ENCODE results near the gene C13orf42. TPM values are rescaled to one million over a fixed set of nuclear protein-coding genes. Genes with fewer than 3 reads are reported as not detected.

Gene C13orf42
- total RNA-seq, 6 experiments from 2014 or later = not detected

DNA sequence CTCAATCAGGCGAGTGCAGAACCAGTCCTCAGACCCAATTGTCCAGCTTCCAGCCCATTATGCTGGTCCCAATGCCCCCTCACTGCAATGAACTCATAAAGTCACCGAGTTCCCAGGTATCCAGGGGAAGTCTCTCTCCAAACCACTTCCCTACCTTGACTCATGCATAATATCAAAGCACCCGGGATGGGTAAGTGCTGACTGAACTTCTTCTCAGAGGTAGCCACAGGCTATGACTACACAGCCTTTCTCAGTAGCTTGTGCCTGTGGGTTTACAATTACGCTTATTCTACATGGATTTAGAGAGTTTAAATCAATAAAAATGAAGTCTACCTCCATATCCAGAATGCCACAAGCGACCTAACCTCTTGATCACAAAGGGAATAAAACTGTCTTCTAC is 1.7 kb upstream of the C13orf42 start:
- WGBS (ENCODE audit: insufficient coverage, low coverage, low lambda C conversion rate, missing lambda C conversion rate) = 64% methylated on average over 5 of the region's 5 CpGs

GRCh38 chr13:51111997-51112396 is 923 bp upstream of the C13orf42 start:
- Histone ChIP-seq H3K4me1 (no peaks in the 10 kb centered on the region), H3K9me3 (no peaks in the 10 kb centered on the region), H3K27ac (no peak overlapping the region), H3K36me3 (no peaks in the 10 kb centered on the region), H3K27me3 (no peaks in the 10 kb centered on the region), H3K4me3 (no peak overlapping the region)
- intact Hi-C loops (cut with DNase I) = no loop called here
- ATAC-seq = no peak
- 0% methylated on average over 1 of the region's 1 CpG for WGBS (ENCODE audit: insufficient coverage, low coverage, low lambda C conversion rate, missing lambda C conversion rate)
- TF ChIP-seq CTCF (IDR thresholded peaks at IDR 0.05) (no peak), POLR2A (IDR thresholded peaks at IDR 0.05) (no peak)
- DNase-seq = no peak

More for the DNA sequence above, 1.7 kb upstream of the C13orf42 start:
- ATAC-seq (no peak), DNase-seq (no peak)
- H3K27me3 ChIP-seq = no peaks in the 10 kb centered on the region
- intact Hi-C loops (cut with DNase I) = no loop called here
- no peak overlapping the region for H3K27ac ChIP-seq
- H3K9me3 ChIP-seq = peaks cover 0 to under 1% (median 0%) of the 10 kb centered on the region in 4 donors
- H3K36me3 ChIP-seq = no peaks in the 10 kb centered on the region
- H3K4me1 ChIP-seq = no peaks in the 10 kb centered on the region
- TF ChIP-seq POLR2A (IDR thresholded peaks at IDR 0.05) = no peak
- no peak for TF ChIP-seq CTCF (IDR thresholded peaks at IDR 0.05)
- no peak overlapping the region for H3K4me3 ChIP-seq

- Histone ChIP-seq H3K36me3 (no peaks in the 10 kb centered on the region), H3K4me3 (no peak overlapping the region), H3K9me3 (no peaks in the 10 kb centered on the region), H3K27ac (no peak overlapping the region), H3K27me3 (no peaks in the 10 kb centered on the region), H3K4me1 (no peaks in the 10 kb centered on the region)
- no peak for TF ChIP-seq POLR2A (IDR thresholded peaks at IDR 0.05)
- no peak for TF ChIP-seq CTCF (IDR thresholded peaks at IDR 0.05)
- WGBS (ENCODE audit: insufficient coverage, low coverage, low lambda C conversion rate, missing lambda C conversion rate) = 79% methylated on average over 2 of the region's 4 CpGs
- no peak for DNase-seq
- intact Hi-C loops (cut with DNase I) = no loop called here
- no peak for ATAC-seq
Measured at GRCh38 chr13:51107996-51108395, 3.1 kb downstream of the C13orf42 start.

- ATAC-seq (no peak), DNase-seq (no peak)
- H3K9me3 ChIP-seq = no peaks in the 10 kb centered on the region
- no peaks in the 10 kb centered on the region for H3K27me3 ChIP-seq
- 90% methylated on average over 4 of the region's 4 CpGs for WGBS (ENCODE audit: insufficient coverage, low coverage, low lambda C conversion rate, missing lambda C conversion rate)
- intact Hi-C loops (cut with DNase I) = no loop called here
- H3K4me1 ChIP-seq = no peaks in the 10 kb centered on the region
- no peak overlapping the region for H3K4me3 ChIP-seq
- H3K27ac ChIP-seq = no peak overlapping the region
- no peak for TF ChIP-seq POLR2A (IDR thresholded peaks at IDR 0.05)
- no peaks in the 10 kb centered on the region for H3K36me3 ChIP-seq
Measured at GRCh38 chr13:51105046-51105445, 6.0 kb downstream of the C13orf42 start.

DNA sequence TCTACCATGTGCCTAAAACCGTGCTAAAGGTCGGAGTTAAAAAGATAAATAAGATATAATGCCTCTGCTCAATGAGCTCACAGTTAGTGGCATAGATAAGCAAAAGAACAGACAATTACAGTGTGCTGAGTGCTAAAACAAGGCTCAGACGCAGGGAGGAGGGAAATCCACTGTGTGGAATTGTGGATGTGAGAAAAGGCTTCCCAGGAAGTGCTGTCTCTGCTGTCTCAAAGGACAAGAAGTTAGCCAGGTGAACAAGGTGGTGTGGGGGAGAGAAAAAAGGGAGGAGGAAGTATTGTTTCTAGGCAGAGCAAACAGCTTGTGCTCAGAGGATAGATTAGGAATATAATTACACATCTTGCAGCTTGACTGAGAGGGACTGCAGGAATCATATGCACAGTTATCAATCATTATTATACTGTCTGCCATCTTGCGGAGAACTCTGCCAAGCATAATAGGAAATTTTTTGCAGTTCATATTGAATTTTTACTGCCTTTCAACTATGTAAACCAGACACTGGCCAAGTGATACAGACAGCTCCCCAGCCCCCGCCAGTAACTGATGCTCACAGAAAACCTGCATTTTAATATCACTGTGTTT is 9.3 kb downstream of the C13orf42 start:
- H3K27ac ChIP-seq = no peak overlapping the region
- intact Hi-C loops (cut with DNase I) = no loop called here
- TF ChIP-seq CTCF (IDR thresholded peaks at IDR 0.05) (no peak), POLR2A (IDR thresholded peaks at IDR 0.05) (no peak)

More for the DNA sequence above, 9.3 kb downstream of the C13orf42 start:
- DNase-seq = no peak
- ATAC-seq = no peak
- H3K4me1 ChIP-seq = no peaks in the 10 kb centered on the region
- no peak overlapping the region for H3K4me3 ChIP-seq
- WGBS (ENCODE audit: insufficient coverage, low coverage, low lambda C conversion rate, missing lambda C conversion rate) = 50% methylated on average over 4 of the region's 5 CpGs
- H3K36me3 ChIP-seq = no peaks in the 10 kb centered on the region
- no peaks in the 10 kb centered on the region for H3K9me3 ChIP-seq
- no peaks in the 10 kb centered on the region for H3K27me3 ChIP-seq

All from right lobe of liver (tissue), 6 donors.